Panc1 (cell line): ENCODE data around the gene USP53. TPM values are rescaled to one million over a fixed set of nuclear protein-coding genes. Genes with fewer than 3 reads are reported as not detected.
"Not testable (repeated sequence)": the region's sequence is repeated elsewhere in the genome, so short reads cannot be mapped to it uniquely, and the experiment has no call there.

Source experiments
- ATAC-seq: fragments of 200-7000 bp; cut with Tn5 transposase; 2 replicates; pipeline ENCODE4 v1.9.1; 2020; ENCODE audit warnings: mild to moderate bottlenecking, moderate library complexity
- BruUV-seq: library from RNA; stranded (reverse); fragments of 400-500 nt; replicated peaks from 2 replicates; lab custom pipeline; 2021; lab: Mats Ljungman, UMichigan
- CTCF ChIA-PET: fragments of 300-600 bp; sonication (Branson Sonifier 250); formaldehyde crosslinking; loops from one replicate; lab custom pipeline; 2022; ENCODE audit warnings: antibody characterized with exemption; lab: Charles Lee
- POLR2A ChIA-PET: fragments of 300-600 bp; sonication (Branson Sonifier 250); formaldehyde crosslinking; loops from one replicate; lab custom pipeline; 2022; ENCODE audit warnings: antibody characterized with exemption; lab: Charles Lee
- DNase-seq: peaks from one replicate; pipeline ENCODE4 v3.0.0-alpha.2; 2010; ENCODE audit warnings: low read depth, low spot score
- H3K27ac ChIP-seq: 2 replicates; pipeline ENCODE4 v1.5.1; 2011; ENCODE audit warnings: mild to moderate bottlenecking, low read length, inconsistent platforms
- H3K27me3 ChIP-seq: fragments of 200-500 bp; sonication (Bioruptor generic); 2 replicates; pipeline ENCODE4 v1.6.0; 2014; ENCODE audit warnings: low read length, inconsistent platforms; ENCODE audit not compliant: control insufficient read depth, insufficient read depth
- H3K36me3 ChIP-seq: fragments of 200-500 bp; sonication (Bioruptor generic); 2 replicates; pipeline ENCODE4 v1.5.1; 2014; ENCODE audit warnings: inconsistent platforms, mild to moderate bottlenecking, low read length, moderate library complexity; ENCODE audit not compliant: control insufficient read depth, insufficient read depth
- H3K4me1 ChIP-seq: 2 replicates; pipeline ENCODE4 v1.5.1; 2011; ENCODE audit warnings: inconsistent platforms, mild to moderate bottlenecking, low read length, moderate library complexity; ENCODE audit not compliant: control insufficient read depth, insufficient read depth
- H3K4me3 ChIP-seq, 2 experiments: 2 replicates each; pipeline ENCODE4 v1.5.1; 2011 to 2012; ENCODE audit warnings: low read depth in 2 of 2, low read length in 2 of 2, mild to moderate bottlenecking in 2 of 2, inconsistent platforms in 1 of 2, moderate library complexity in 1 of 2
- H3K9me3 ChIP-seq: fragments of 200-500 bp; sonication (Bioruptor generic); 2 replicates; pipeline ENCODE4 v1.5.1; 2014; ENCODE audit warnings: low read depth, mild to moderate bottlenecking, inconsistent platforms, low read length, moderate library complexity; ENCODE audit not compliant: control insufficient read depth, insufficient read depth
- POLR2AphosphoS5 ChIP-seq: IDR thresholded peaks from 2 replicates; pipeline ENCODE4 v1.6.1; 2012; ENCODE audit warnings: mild to moderate bottlenecking, low read depth, low read length, moderate library complexity
- SIN3A ChIP-seq: IDR thresholded peaks from 2 replicates; pipeline ENCODE4 v1.6.1; 2012; ENCODE audit warnings: low read depth, mild to moderate bottlenecking, low read length, moderate library complexity, borderline replicate concordance; ENCODE audit not compliant: insufficient read depth
- TCF7L2 ChIP-seq: IDR thresholded peaks from 2 replicates; pipeline ENCODE4 v1.6.1; 2011; ENCODE audit warnings: mild to moderate bottlenecking, low read depth, low read length, inconsistent platforms
- in situ Hi-C: cut with HindIII; loops from 2 replicates; pipeline ENCODE4 v1.10.0; 2016; ENCODE audit warnings: low sequenced_read_pairs, low pct_unique_long_range_greater_than_20kb
- intact Hi-C: fragments of 100-400 bp; cut with micrococcal nuclease; formaldehyde crosslinking; loops from one replicate; pipeline ENCODE4 v1.10.0; 2022; ENCODE audit not compliant: unreplicated experiment
- total RNA-seq: library from RNA; stranded (reverse); gene quantifications from one replicate; pipeline ENCODE4 v1.2.1, GENCODE V29; 2021; ENCODE audit not compliant: unreplicated experiment
- TF ChIP-seq, protein P1 (sequence below), 2 experiments: IDR thresholded peaks; 2 replicates each; pipeline ENCODE4 v1.6.1; 2011 to 2012; ENCODE audit warnings: low read depth in 2 of 2, control low read depth in 1 of 2, low read length in 1 of 2, mild to moderate bottlenecking in 1 of 2, moderate library complexity in 1 of 2; ENCODE audit not compliant: insufficient read depth in 1 of 2
- TF ChIP-seq, protein P2 (sequence below): fragments of 450-650 bp; IDR thresholded peaks from 2 replicates; pipeline ENCODE4 v1.5.1; 2017; ENCODE audit warnings: mild to moderate bottlenecking

Gene USP53
- total RNA-seq, 1 experiment from 2014 or later: 5.3 TPM

DNA sequence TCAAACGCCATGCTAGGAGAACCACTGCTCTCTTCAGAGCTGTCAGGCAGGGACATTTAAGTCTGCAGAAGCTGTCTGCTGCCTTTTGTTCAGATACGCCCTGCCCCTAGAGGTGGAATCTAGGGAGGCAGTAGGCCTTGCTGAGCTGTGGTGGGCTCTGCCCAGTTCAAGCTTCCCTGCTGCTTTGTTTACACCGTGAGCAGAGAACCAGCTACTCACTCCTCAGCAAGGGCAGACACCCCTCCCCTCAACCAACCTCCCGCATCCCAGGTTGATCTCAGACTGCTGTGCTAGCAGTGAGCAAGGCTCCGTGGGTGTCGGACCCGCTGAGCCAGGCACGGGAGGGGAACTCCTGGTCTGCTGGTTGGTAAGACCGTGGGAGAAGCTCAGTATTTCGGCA lies 42.7 kb downstream of the USP53 start:
- DNase-seq, H3K9me3 ChIP-seq, H3K36me3 ChIP-seq, H3K4me3 ChIP-seq, in situ Hi-C loops, ATAC-seq, intact Hi-C loops, H3K27me3 ChIP-seq, CTCF ChIA-PET, BruUV-seq, H3K27ac ChIP-seq, POLR2A ChIA-PET, H3K4me1 ChIP-seq: not testable (repeated sequence)

DNA sequence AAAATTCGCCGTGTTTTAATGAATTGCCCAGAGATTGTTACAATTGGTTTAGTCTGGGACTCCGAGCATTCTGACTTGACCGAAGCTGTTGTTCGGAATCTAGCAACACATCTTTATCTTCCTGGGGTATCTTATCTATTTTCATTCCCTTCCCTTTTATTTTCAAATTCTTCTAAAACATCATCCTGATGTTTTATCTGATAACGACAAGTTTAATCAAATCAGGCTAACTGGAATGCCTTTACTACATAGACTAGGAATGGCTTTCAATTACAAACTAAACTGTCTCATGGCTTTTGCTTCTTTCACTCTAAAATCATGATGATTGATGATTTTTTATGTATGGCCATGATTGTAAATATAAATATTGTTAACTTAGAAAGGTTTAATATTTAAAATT lies 48.0 kb downstream of the USP53 start:
- no peaks in the 10 kb centered on the region for H3K4me1 ChIP-seq
- H3K27ac ChIP-seq: no peak overlapping the region
- TF ChIP-seq TCF7L2 (no peak), POLR2AphosphoS5 (no peak)
- TF ChIP-seq, protein P1, sequence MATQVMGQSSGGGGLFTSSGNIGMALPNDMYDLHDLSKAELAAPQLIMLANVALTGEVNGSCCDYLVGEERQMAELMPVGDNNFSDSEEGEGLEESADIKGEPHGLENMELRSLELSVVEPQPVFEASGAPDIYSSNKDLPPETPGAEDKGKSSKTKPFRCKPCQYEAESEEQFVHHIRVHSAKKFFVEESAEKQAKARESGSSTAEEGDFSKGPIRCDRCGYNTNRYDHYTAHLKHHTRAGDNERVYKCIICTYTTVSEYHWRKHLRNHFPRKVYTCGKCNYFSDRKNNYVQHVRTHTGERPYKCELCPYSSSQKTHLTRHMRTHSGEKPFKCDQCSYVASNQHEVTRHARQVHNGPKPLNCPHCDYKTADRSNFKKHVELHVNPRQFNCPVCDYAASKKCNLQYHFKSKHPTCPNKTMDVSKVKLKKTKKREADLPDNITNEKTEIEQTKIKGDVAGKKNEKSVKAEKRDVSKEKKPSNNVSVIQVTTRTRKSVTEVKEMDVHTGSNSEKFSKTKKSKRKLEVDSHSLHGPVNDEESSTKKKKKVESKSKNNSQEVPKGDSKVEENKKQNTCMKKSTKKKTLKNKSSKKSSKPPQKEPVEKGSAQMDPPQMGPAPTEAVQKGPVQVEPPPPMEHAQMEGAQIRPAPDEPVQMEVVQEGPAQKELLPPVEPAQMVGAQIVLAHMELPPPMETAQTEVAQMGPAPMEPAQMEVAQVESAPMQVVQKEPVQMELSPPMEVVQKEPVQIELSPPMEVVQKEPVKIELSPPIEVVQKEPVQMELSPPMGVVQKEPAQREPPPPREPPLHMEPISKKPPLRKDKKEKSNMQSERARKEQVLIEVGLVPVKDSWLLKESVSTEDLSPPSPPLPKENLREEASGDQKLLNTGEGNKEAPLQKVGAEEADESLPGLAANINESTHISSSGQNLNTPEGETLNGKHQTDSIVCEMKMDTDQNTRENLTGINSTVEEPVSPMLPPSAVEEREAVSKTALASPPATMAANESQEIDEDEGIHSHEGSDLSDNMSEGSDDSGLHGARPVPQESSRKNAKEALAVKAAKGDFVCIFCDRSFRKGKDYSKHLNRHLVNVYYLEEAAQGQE (IDR thresholded peaks at IDR 0.05; ENCODE audit: insufficient read depth in 1 of 2, low read depth in 2 of 2, low read length in 1 of 2): no peak
- CTCF ChIA-PET: no interaction called here
- in situ Hi-C loops: no loop called here
- no TSS peak for BruUV-seq
- no peaks in the 10 kb centered on the region; the same call in 1 of the 2 replicates for H3K36me3 ChIP-seq
- DNase-seq (no peak), ATAC-seq (no peak)
- H3K4me3 ChIP-seq: no peak overlapping the region
- intact Hi-C loops: no loop called here
- POLR2A ChIA-PET: no interaction called here
- H3K27me3 ChIP-seq: no peaks in the 10 kb centered on the region
- H3K9me3 ChIP-seq: no peaks in the 10 kb centered on the region

DNA sequence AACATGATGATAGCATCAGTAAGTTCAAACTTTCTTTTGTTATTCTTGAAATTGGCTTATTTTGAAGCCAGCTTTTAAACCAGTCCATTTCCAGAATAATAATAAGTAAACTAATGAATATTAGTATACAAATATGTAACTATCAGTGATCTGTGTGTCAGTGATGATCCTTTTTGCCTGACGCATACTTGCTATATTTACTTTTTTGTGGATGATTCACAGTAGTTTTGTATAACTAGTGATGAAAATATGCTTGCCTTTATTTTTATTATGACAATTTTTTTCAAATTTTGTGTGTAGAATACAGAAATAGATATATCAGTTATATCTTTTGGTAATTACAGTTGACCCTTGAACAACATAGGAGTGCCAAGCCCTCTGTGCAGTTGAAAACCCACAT lies 49.5 kb downstream of the USP53 start:
- H3K4me3 ChIP-seq: no peak overlapping the region
- intact Hi-C loops: no loop called here
- DNase-seq (no peak), ATAC-seq (no peak)
- H3K27ac ChIP-seq: no peak overlapping the region
- ChIA-PET POLR2A (no interaction called here), CTCF (no interaction called here)
- no peaks in the 10 kb centered on the region; the same call in 1 of the 2 replicates for H3K36me3 ChIP-seq
- in situ Hi-C loops: no loop called here
- no TSS peak for BruUV-seq
- H3K4me1 ChIP-seq: no peaks in the 10 kb centered on the region
- H3K27me3 ChIP-seq: no peaks in the 10 kb centered on the region
- TF ChIP-seq, protein P2, sequence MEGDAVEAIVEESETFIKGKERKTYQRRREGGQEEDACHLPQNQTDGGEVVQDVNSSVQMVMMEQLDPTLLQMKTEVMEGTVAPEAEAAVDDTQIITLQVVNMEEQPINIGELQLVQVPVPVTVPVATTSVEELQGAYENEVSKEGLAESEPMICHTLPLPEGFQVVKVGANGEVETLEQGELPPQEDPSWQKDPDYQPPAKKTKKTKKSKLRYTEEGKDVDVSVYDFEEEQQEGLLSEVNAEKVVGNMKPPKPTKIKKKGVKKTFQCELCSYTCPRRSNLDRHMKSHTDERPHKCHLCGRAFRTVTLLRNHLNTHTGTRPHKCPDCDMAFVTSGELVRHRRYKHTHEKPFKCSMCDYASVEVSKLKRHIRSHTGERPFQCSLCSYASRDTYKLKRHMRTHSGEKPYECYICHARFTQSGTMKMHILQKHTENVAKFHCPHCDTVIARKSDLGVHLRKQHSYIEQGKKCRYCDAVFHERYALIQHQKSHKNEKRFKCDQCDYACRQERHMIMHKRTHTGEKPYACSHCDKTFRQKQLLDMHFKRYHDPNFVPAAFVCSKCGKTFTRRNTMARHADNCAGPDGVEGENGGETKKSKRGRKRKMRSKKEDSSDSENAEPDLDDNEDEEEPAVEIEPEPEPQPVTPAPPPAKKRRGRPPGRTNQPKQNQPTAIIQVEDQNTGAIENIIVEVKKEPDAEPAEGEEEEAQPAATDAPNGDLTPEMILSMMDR: no peak
- TF ChIP-seq, protein P1 (IDR thresholded peaks at IDR 0.05; ENCODE audit: insufficient read depth in 1 of 2, low read depth in 2 of 2, low read length in 1 of 2): no peak
- TF ChIP-seq SIN3A: no peak
- TF ChIP-seq POLR2AphosphoS5: no peak
- TF ChIP-seq TCF7L2: no peak
- no peaks in the 10 kb centered on the region for H3K9me3 ChIP-seq
